SW480 (cell line): ENCODE results near the gene CLN3.
"Not testable (repeated sequence)": the region's sequence is repeated elsewhere in the genome, so short reads cannot be mapped to it uniquely, and the experiment has no call there.

Experiments used
- DNase-seq: peaks from one replicate; pipeline ENCODE4 v3.0.0-alpha.2; 2016; ENCODE audit warnings: low spot score

Gene CLN3

GRCh38 chr16:28513484-28514181 is 21.8 kb upstream of the CLN3 start:
- DNase-seq: no peak

- no peak for DNase-seq
Observed at GRCh38 chr16:28511801-28512789, 20.2 kb upstream of the CLN3 start.

GRCh38 chr16:28511031-28511430 is 19.2 kb upstream of the CLN3 start:
- DNase-seq: no peak

GRCh38 chr16:28505489-28506137 is 13.7 kb upstream of the CLN3 start:
- DNase-seq: no peak

GRCh38 chr16:28504707-28505404 is 13.0 kb upstream of the CLN3 start:
- no peak for DNase-seq

GRCh38 chr16:28503470-28504259 is 11.8 kb upstream of the CLN3 start:
- DNase-seq: peak; percentile 10

- DNase-seq: no peak
Observed at GRCh38 chr16:28502290-28502689, 10.4 kb upstream of the CLN3 start.

GRCh38 chr16:28501258-28502232 is 9.7 kb upstream of the CLN3 start:
- DNase-seq: no peak

- DNase-seq: not testable (repeated sequence)
Observed at GRCh38 chr16:28500476-28501180, 8.8 kb upstream of the CLN3 start.

GRCh38 chr16:28499854-28500253 is 8.0 kb upstream of the CLN3 start:
- peak; percentile 19 for DNase-seq

GRCh38 chr16:28498666-28499381 is 7.0 kb upstream of the CLN3 start:
- no peak for DNase-seq

GRCh38 chr16:28497861-28498599 is 6.2 kb upstream of the CLN3 start:
- no peak for DNase-seq

- DNase-seq: no peak
Observed at GRCh38 chr16:28497386-28497785, 5.5 kb upstream of the CLN3 start.

GRCh38 chr16:28496844-28497243 is 5.0 kb upstream of the CLN3 start:
- no peak for DNase-seq

GRCh38 chr16:28495795-28496749 is 4.2 kb upstream of the CLN3 start:
- no peak for DNase-seq

- DNase-seq: no peak
Observed at GRCh38 chr16:28495098-28495793, 3.4 kb upstream of the CLN3 start.
